ENCODE measurements around the gene GALNT17. TPM values are rescaled to one million over a fixed set of nuclear protein-coding genes. Genes with fewer than 3 reads are reported as not detected.

GALNT17 gene
- total RNA-seq, 2 experiments from 2014 or later: not detected

GRCh38 chr7:71484380-71484779 lies 352.4 kb downstream of the GALNT17 start:
- ChIA-PET POLR2A (interaction anchor here (0.6 kb wide), 1 partner anchor 499 kb away, joined by 3 read pairs; no protein-coding TSS in a partner anchor), CTCF (no interaction called here)
- no peaks in the 10 kb centered on the region for H3K36me3 ChIP-seq (ENCODE audit: insufficient read depth, low read length)

DNA sequence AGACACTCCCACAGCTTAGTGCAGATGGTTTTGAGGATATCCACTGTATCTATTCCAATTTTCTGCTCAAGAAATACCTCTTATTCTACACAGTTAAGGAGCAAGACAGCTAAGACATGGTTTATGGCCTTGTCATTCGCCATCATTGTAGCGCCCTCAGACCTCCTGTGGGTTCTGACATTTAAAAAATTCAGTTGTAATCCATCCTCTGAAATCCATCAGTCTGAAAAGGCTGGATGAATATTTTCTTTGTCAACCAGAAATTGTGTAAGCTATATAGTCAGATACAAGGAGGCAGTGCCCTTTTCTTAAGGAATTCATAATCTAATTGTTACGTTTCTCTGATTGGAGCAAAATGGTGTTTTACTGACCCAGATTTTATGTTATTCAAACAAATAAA lies 353.6 kb downstream of the GALNT17 start:
- no peak overlapping the region for H3K4me3 Mint-ChIP-seq
- ChIA-PET POLR2A (no interaction called here), CTCF (no interaction called here)

More at GRCh38 chr7:71484380-71484779, 352.4 kb downstream of the GALNT17 start:
- intact Hi-C loops (cut with DNase I, micrococcal nuclease): no loop called here
- Mint-ChIP-seq H3K4me3 (no peak overlapping the region), H3K9me3 (peaks cover 3% of the 10 kb centered on the region), H3K4me1 (ENCODE audit: low read depth) (no peaks in the 10 kb centered on the region), H3K36me3 (ENCODE audit: low read depth) (no peaks in the 10 kb centered on the region), H3K27me3 (no peaks in the 10 kb centered on the region), H3K27ac (no peak overlapping the region)
- no peaks in the 10 kb centered on the region for H3K4me1 ChIP-seq (ENCODE audit: insufficient read depth, low read length)
- TF ChIP-seq CTCF (IDR thresholded peaks at IDR 0.05): no peak
- peaks cover 0 to 22% of the 10 kb centered on the region in 2 experiments for H3K9me3 ChIP-seq (ENCODE audit: control insufficient read depth in 1 of 2, insufficient read depth in 1 of 2, low read length in 2 of 2)
- H3K27ac ChIP-seq (ENCODE audit: low read depth in 1 of 2, low read length in 2 of 2): no peak overlapping the region
- no peaks in the 10 kb centered on the region for H3K27me3 ChIP-seq (ENCODE audit: control insufficient read depth in 1 of 2, insufficient read depth in 2 of 2, low read length in 2 of 2)
- DNase-seq (no peak), ATAC-seq (ENCODE audit: poor library complexity) (no peak)
- no peak overlapping the region for H3K4me3 ChIP-seq (ENCODE audit: low read length)

GRCh38 chr7:71486414-71486813 lies 354.5 kb downstream of the GALNT17 start:
- no peak for ATAC-seq (ENCODE audit: poor library complexity)
- no peaks in the 10 kb centered on the region for H3K4me1 Mint-ChIP-seq (ENCODE audit: low read depth)
- POLR2A ChIA-PET: no interaction called here
- no peaks in the 10 kb centered on the region for H3K4me1 ChIP-seq (ENCODE audit: insufficient read depth, low read length)
- H3K27ac Mint-ChIP-seq: no peak overlapping the region
- no peak for DNase-seq
- no peak overlapping the region for H3K4me3 Mint-ChIP-seq
- CTCF ChIA-PET: no interaction called here
- intact Hi-C loops (cut with DNase I, micrococcal nuclease): no loop called here
- no peaks in the 10 kb centered on the region for H3K27me3 ChIP-seq (ENCODE audit: control insufficient read depth in 1 of 2, insufficient read depth in 2 of 2, low read length in 2 of 2)
- no peaks in the 10 kb centered on the region for H3K36me3 ChIP-seq (ENCODE audit: insufficient read depth, low read length)
- H3K9me3 ChIP-seq (ENCODE audit: control insufficient read depth in 1 of 2, insufficient read depth in 1 of 2, low read length in 2 of 2): peaks cover 0 to 12% of the 10 kb centered on the region in 2 experiments
- no peaks in the 10 kb centered on the region for H3K27me3 Mint-ChIP-seq
- no peak for TF ChIP-seq CTCF (IDR thresholded peaks at IDR 0.05)
- no peaks in the 10 kb centered on the region for H3K36me3 Mint-ChIP-seq (ENCODE audit: low read depth)
- no peak overlapping the region for H3K4me3 ChIP-seq (ENCODE audit: low read length)
- H3K27ac ChIP-seq (ENCODE audit: low read depth in 1 of 2, low read length in 2 of 2): no peak overlapping the region
- peaks cover 3% of the 10 kb centered on the region for H3K9me3 Mint-ChIP-seq

More for the DNA sequence above, 353.6 kb downstream of the GALNT17 start:
- no peak for TF ChIP-seq CTCF (IDR thresholded peaks at IDR 0.05)
- Mint-ChIP-seq H3K27ac (no peak overlapping the region), H3K27me3 (no peaks in the 10 kb centered on the region), H3K9me3 (peaks cover 3% of the 10 kb centered on the region), H3K36me3 (ENCODE audit: low read depth) (no peaks in the 10 kb centered on the region), H3K4me1 (ENCODE audit: low read depth) (no peaks in the 10 kb centered on the region)
- Histone ChIP-seq H3K9me3 (ENCODE audit: control insufficient read depth in 1 of 2, insufficient read depth in 1 of 2, low read length in 2 of 2) (peaks cover 0 to 19% of the 10 kb centered on the region in 2 experiments), H3K4me1 (ENCODE audit: insufficient read depth, low read length) (no peaks in the 10 kb centered on the region), H3K4me3 (ENCODE audit: low read length) (no peak overlapping the region), H3K27me3 (ENCODE audit: control insufficient read depth in 1 of 2, insufficient read depth in 2 of 2, low read length in 2 of 2) (no peaks in the 10 kb centered on the region), H3K27ac (ENCODE audit: low read depth in 1 of 2, low read length in 2 of 2) (no peak overlapping the region), H3K36me3 (ENCODE audit: insufficient read depth, low read length) (no peaks in the 10 kb centered on the region)
- no peak for DNase-seq
- intact Hi-C loops (cut with DNase I, micrococcal nuclease): no loop called here
- ATAC-seq (ENCODE audit: poor library complexity): no peak
